ENCODE data around the gene METTL4. TPM values are rescaled to one million over a fixed set of nuclear protein-coding genes. Genes with fewer than 3 reads are reported as not detected.
"Not testable (repeated sequence)": the region's sequence is repeated elsewhere in the genome, so short reads cannot be mapped to it uniquely, and the experiment has no call there.

The METTL4 gene
- total RNA-seq, 4 donors from 2014 or later, result 6.9 to 11.5 (median 9.2) TPM

- peaks cover 0 to 34% (median 0%) of the 10 kb centered on the region in 3 donors for H3K36me3 ChIP-seq
- H3K4me1 ChIP-seq, result peaks cover 0 to 5% (median 0%) of the 10 kb centered on the region in 4 donors
- DNase-seq (ENCODE audit: low spot score in 2 of 2), result no peak
- WGBS, 2 donors, result 75 to 97% methylated on average over 3 of the region's 3 CpGs
- H3K27me3 ChIP-seq, result no peaks in the 10 kb centered on the region
- H3K27ac ChIP-seq, result no peak overlapping the region
- H3K9me3 ChIP-seq, result no peaks in the 10 kb centered on the region
- no peak overlapping the region for H3K4me3 ChIP-seq
- TF ChIP-seq EP300 (IDR thresholded peaks at IDR 0.05) (no peak), CTCF (IDR thresholded peaks at IDR 0.05) (no peak), POLR2A (IDR thresholded peaks at IDR 0.05) (no peak)
Measured at GRCh38 chr18:2551425-2551824, 19.9 kb downstream of the METTL4 start.

DNA sequence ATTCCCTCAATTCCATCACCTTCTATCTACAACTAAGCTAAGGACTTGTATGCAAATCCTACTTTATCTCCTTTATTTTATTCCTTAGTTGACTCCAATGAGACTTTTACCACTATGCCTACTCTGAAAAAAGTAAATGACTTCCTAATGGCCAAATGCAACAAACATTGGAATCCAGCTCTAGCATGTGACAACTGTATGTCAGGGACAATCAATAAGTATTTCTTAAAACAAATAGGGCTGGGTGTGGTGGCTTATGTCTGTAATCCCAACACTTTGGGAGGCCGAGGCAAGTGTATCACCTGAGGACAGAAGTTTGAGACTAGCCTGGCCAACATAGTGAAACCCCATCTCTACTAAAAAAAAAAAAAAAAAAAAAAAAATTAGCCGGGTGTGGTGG is 21.8 kb downstream of the METTL4 start:
- Histone ChIP-seq H3K27me3 (no peaks in the 10 kb centered on the region), H3K4me1 (peaks cover 0 to 5% (median 0%) of the 10 kb centered on the region in 4 donors), H3K4me3 (no peak overlapping the region), H3K27ac (no peak overlapping the region), H3K9me3 (no peaks in the 10 kb centered on the region), H3K36me3 (peaks cover 0 to 43% (median 0%) of the 10 kb centered on the region in 3 donors)
- WGBS, 2 donors, result 94 to 96% methylated on average over 2 of the region's 2 CpGs
- TF ChIP-seq POLR2A (IDR thresholded peaks at IDR 0.05), result no peak
- TF ChIP-seq EP300 (IDR thresholded peaks at IDR 0.05), result no peak
- TF ChIP-seq CTCF (IDR thresholded peaks at IDR 0.05), result no peak
- DNase-seq (ENCODE audit: low spot score in 2 of 2), result no peak

DNA sequence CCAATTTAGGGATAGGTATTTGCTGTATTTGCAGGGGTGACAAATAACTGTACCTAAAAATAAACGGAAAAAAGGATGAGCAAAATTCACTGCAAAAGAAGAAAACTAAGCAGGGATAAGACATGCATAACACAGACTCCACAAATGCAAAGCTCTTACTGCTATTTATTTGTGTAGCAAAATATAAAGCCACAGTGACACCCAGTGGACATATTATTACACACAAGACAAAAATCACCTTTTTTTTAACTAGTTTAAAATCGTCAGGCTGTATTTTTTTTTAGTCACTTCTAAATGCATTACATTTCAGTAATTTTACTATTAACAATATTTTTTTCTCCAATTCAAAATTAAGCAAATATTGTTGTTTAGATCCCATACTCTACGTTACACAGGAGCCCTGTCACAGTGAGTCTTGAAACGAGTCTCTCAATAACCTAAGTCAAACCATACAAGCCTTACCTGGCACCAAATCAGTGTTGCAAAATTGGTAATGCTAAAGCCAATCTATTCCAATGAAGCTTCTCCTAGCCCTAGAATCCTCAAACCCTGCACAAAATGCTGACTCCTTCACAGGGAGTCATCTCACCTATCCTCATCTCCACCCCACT is 23.7 kb downstream of the METTL4 start:
- Histone ChIP-seq H3K27me3 (no peaks in the 10 kb centered on the region), H3K9me3 (no peaks in the 10 kb centered on the region), H3K4me1 (peaks cover 0 to 5% (median 0%) of the 10 kb centered on the region in 4 donors), H3K4me3 (no peak overlapping the region), H3K27ac (no peak overlapping the region), H3K36me3 (peaks cover 0 to 43% (median 0%) of the 10 kb centered on the region in 3 donors)
- TF ChIP-seq EP300 (IDR thresholded peaks at IDR 0.05) (no peak), CTCF (IDR thresholded peaks at IDR 0.05) (peak; percentile 38 to 71 (median 56)), POLR2A (IDR thresholded peaks at IDR 0.05) (no peak)
- WGBS, 2 donors, result 50 to 53% methylated on average over 4 of the region's 4 CpGs
- peak in 1 of 2 donors; percentile 14 for DNase-seq (ENCODE audit: low spot score in 2 of 2)

GRCh38 chr18:2545155-2545554 is 26.1 kb downstream of the METTL4 start:
- Histone ChIP-seq H3K36me3 (peaks cover 0 to 25% (median 0%) of the 10 kb centered on the region in 3 donors), H3K27me3 (no peaks in the 10 kb centered on the region), H3K9me3 (no peaks in the 10 kb centered on the region), H3K27ac (no peak overlapping the region), H3K4me3 (no peak overlapping the region), H3K4me1 (peaks cover 0 to 5% (median 0%) of the 10 kb centered on the region in 4 donors)
- TF ChIP-seq CTCF (IDR thresholded peaks at IDR 0.05) (no peak), POLR2A (IDR thresholded peaks at IDR 0.05) (no peak)
- 76 to 84% methylated on average over 2 of the region's 2 CpGs for WGBS, 2 donors
- no peak for DNase-seq (ENCODE audit: low spot score in 2 of 2)

GRCh38 chr18:2541925-2542563 is 29.3 kb downstream of the METTL4 start:
- 8 to 22% methylated on average over 3 of the region's 3 CpGs for WGBS, 2 donors
- DNase-seq (ENCODE audit: low spot score in 2 of 2); H3K27me3 ChIP-seq; H3K27ac ChIP-seq; H3K9me3 ChIP-seq; H3K4me3 ChIP-seq: not testable (repeated sequence)
- TF ChIP-seq CTCF (IDR thresholded peaks at IDR 0.05), result peak; percentile 37 to 70 (median 52)
- Histone ChIP-seq H3K4me1 (peaks cover 0 to 21% (median 5%) of the 10 kb centered on the region in 4 donors), H3K36me3 (peaks cover 0 to 15% (median 0%) of the 10 kb centered on the region in 3 donors)
